Activated T-cell treated with anti-CD3 and anti-CD28 coated beads, Interleukin-2, amount 50 U/mL, for 24 hours (primary cell): Measurements from ENCODE around the gene COPE.

Experiments used
- DNase-seq: peaks from one replicate; pipeline ENCODE4 v3.0.0-alpha.2; 2020
- H3K27ac Mint-ChIP-seq: 2 replicates; pipeline ENCODE4 v1.8.0; 2020; ENCODE audit warnings: mild to moderate bottlenecking, mixed read lengths
- H3K27me3 Mint-ChIP-seq: 2 replicates; pipeline ENCODE4 v1.8.0; 2020; ENCODE audit warnings: mixed read lengths
- H3K36me3 Mint-ChIP-seq: 2 replicates; pipeline ENCODE4 v1.8.0; 2020; ENCODE audit warnings: low read depth, mixed read lengths
- H3K4me1 Mint-ChIP-seq: 2 replicates; pipeline ENCODE4 v1.8.0; 2020; ENCODE audit warnings: low read depth, mixed read lengths
- H3K4me3 Mint-ChIP-seq: 2 replicates; pipeline ENCODE4 v1.8.0; 2020; ENCODE audit warnings: mild to moderate bottlenecking, moderate library complexity, mixed read lengths
- H3K9me3 Mint-ChIP-seq: 2 replicates; pipeline ENCODE4 v1.8.0; 2020; ENCODE audit warnings: mixed read lengths

COPE gene

GRCh38 chr19:18865106-18865972, 53.8 kb downstream of the COPE start:
- no peak for DNase-seq
- Mint-ChIP-seq H3K4me3 (no peak overlapping the region), H3K9me3 (no peaks in the 10 kb centered on the region), H3K27me3 (no peaks in the 10 kb centered on the region), H3K27ac (peak overlapping the region; percentile 69), H3K36me3 (peaks cover 80% of the 10 kb centered on the region), H3K4me1 (no peaks in the 10 kb centered on the region)

GRCh38 chr19:18863843-18864362, 55.3 kb downstream of the COPE start:
- H3K36me3 Mint-ChIP-seq = peaks cover 94% of the 10 kb centered on the region
- DNase-seq = no peak

GRCh38 chr19:18862976-18863842, 56.0 kb downstream of the COPE start:
- Mint-ChIP-seq H3K36me3 (peaks cover 97% of the 10 kb centered on the region), H3K27me3 (no peaks in the 10 kb centered on the region), H3K9me3 (no peaks in the 10 kb centered on the region)

More at GRCh38 chr19:18863843-18864362, 55.3 kb downstream of the COPE start:
- Mint-ChIP-seq H3K4me1 (no peaks in the 10 kb centered on the region), H3K9me3 (no peaks in the 10 kb centered on the region), H3K4me3 (no peak overlapping the region), H3K27me3 (no peaks in the 10 kb centered on the region), H3K27ac (no peak overlapping the region)

GRCh38 chr19:18861917-18862316, 57.3 kb downstream of the COPE start:
- Mint-ChIP-seq H3K36me3 (peaks cover 97% of the 10 kb centered on the region), H3K4me3 (no peak overlapping the region), H3K9me3 (no peaks in the 10 kb centered on the region), H3K27me3 (no peaks in the 10 kb centered on the region), H3K27ac (peak overlapping the region; percentile 33), H3K4me1 (no peaks in the 10 kb centered on the region)
- DNase-seq = no peak

More at GRCh38 chr19:18862976-18863842, 56.0 kb downstream of the COPE start:
- no peak for DNase-seq
- H3K27ac Mint-ChIP-seq = no peak overlapping the region
- H3K4me3 Mint-ChIP-seq = no peak overlapping the region
- no peaks in the 10 kb centered on the region for H3K4me1 Mint-ChIP-seq

GRCh38 chr19:18861235-18861634, 58.0 kb downstream of the COPE start:
- Mint-ChIP-seq H3K9me3 (no peaks in the 10 kb centered on the region), H3K27me3 (no peaks in the 10 kb centered on the region), H3K4me3 (no peak overlapping the region), H3K36me3 (peaks cover 98% of the 10 kb centered on the region), H3K27ac (no peak overlapping the region), H3K4me1 (no peaks in the 10 kb centered on the region)
- DNase-seq = no peak

GRCh38 chr19:18860725-18861124, 58.5 kb downstream of the COPE start:
- no peak overlapping the region for H3K27ac Mint-ChIP-seq

GRCh38 chr19:18860302-18860700, 58.9 kb downstream of the COPE start:
- H3K27me3 Mint-ChIP-seq = no peaks in the 10 kb centered on the region
- H3K9me3 Mint-ChIP-seq = no peaks in the 10 kb centered on the region
- no peak overlapping the region for H3K4me3 Mint-ChIP-seq
- DNase-seq = no peak
- H3K4me1 Mint-ChIP-seq = no peaks in the 10 kb centered on the region
- no peak overlapping the region for H3K27ac Mint-ChIP-seq
- H3K36me3 Mint-ChIP-seq = peaks cover 98% of the 10 kb centered on the region

More at GRCh38 chr19:18860725-18861124, 58.5 kb downstream of the COPE start:
- Mint-ChIP-seq H3K27me3 (no peaks in the 10 kb centered on the region), H3K9me3 (no peaks in the 10 kb centered on the region), H3K4me3 (no peak overlapping the region), H3K4me1 (no peaks in the 10 kb centered on the region), H3K36me3 (peaks cover 98% of the 10 kb centered on the region)
- no peak for DNase-seq

GRCh38 chr19:18859676-18860301, 59.4 kb downstream of the COPE start:
- Mint-ChIP-seq H3K27ac (no peak overlapping the region), H3K4me3 (no peak overlapping the region), H3K9me3 (no peaks in the 10 kb centered on the region), H3K4me1 (no peaks in the 10 kb centered on the region), H3K36me3 (peaks cover 98% of the 10 kb centered on the region), H3K27me3 (no peaks in the 10 kb centered on the region)
- no peak for DNase-seq

GRCh38 chr19:18858906-18859646, 60.1 kb downstream of the COPE start:
- no peak for DNase-seq
- no peak overlapping the region for H3K27ac Mint-ChIP-seq
- H3K4me1 Mint-ChIP-seq = no peaks in the 10 kb centered on the region
- H3K9me3 Mint-ChIP-seq = no peaks in the 10 kb centered on the region
- peaks cover 99% of the 10 kb centered on the region for H3K36me3 Mint-ChIP-seq
- H3K27me3 Mint-ChIP-seq = no peaks in the 10 kb centered on the region
- H3K4me3 Mint-ChIP-seq = no peak overlapping the region

- H3K4me1 Mint-ChIP-seq = no peaks in the 10 kb centered on the region
- H3K36me3 Mint-ChIP-seq = peaks cover 97% of the 10 kb centered on the region
- no peak overlapping the region for H3K27ac Mint-ChIP-seq
- DNase-seq = no peak
- H3K27me3 Mint-ChIP-seq = no peaks in the 10 kb centered on the region
- H3K9me3 Mint-ChIP-seq = no peaks in the 10 kb centered on the region
- H3K4me3 Mint-ChIP-seq = no peak overlapping the region
Observed at GRCh38 chr19:18857223-18857622, 62.0 kb downstream of the COPE start.

- no peaks in the 10 kb centered on the region for H3K27me3 Mint-ChIP-seq
- no peaks in the 10 kb centered on the region for H3K9me3 Mint-ChIP-seq
- peaks cover 97% of the 10 kb centered on the region for H3K36me3 Mint-ChIP-seq
- no peaks in the 10 kb centered on the region for H3K4me1 Mint-ChIP-seq
- H3K27ac Mint-ChIP-seq = no peak overlapping the region
- H3K4me3 Mint-ChIP-seq = no peak overlapping the region
- no peak for DNase-seq
Observed at GRCh38 chr19:18856385-18857126, 62.6 kb downstream of the COPE start.

- no peak for DNase-seq
- H3K36me3 Mint-ChIP-seq = peaks cover 97% of the 10 kb centered on the region
- H3K27ac Mint-ChIP-seq = no peak overlapping the region
- no peaks in the 10 kb centered on the region for H3K9me3 Mint-ChIP-seq
- no peaks in the 10 kb centered on the region for H3K27me3 Mint-ChIP-seq
- H3K4me1 Mint-ChIP-seq = no peaks in the 10 kb centered on the region
- no peak overlapping the region for H3K4me3 Mint-ChIP-seq
Observed at GRCh38 chr19:18855647-18856384, 63.4 kb downstream of the COPE start.

- no peak overlapping the region for H3K4me3 Mint-ChIP-seq
- H3K27ac Mint-ChIP-seq = no peak overlapping the region
- peaks cover 97% of the 10 kb centered on the region for H3K36me3 Mint-ChIP-seq
- H3K4me1 Mint-ChIP-seq = peaks cover 4% of the 10 kb centered on the region
- no peaks in the 10 kb centered on the region for H3K27me3 Mint-ChIP-seq
- no peaks in the 10 kb centered on the region for H3K9me3 Mint-ChIP-seq
- no peak for DNase-seq
Observed at GRCh38 chr19:18854982-18855381, 64.2 kb downstream of the COPE start.
